ENCODE results near the gene ZNF550.
"Not testable (repeated sequence)": the region's sequence is repeated elsewhere in the genome, so short reads cannot be mapped to it uniquely, and the experiment has no call there.

DNA sequence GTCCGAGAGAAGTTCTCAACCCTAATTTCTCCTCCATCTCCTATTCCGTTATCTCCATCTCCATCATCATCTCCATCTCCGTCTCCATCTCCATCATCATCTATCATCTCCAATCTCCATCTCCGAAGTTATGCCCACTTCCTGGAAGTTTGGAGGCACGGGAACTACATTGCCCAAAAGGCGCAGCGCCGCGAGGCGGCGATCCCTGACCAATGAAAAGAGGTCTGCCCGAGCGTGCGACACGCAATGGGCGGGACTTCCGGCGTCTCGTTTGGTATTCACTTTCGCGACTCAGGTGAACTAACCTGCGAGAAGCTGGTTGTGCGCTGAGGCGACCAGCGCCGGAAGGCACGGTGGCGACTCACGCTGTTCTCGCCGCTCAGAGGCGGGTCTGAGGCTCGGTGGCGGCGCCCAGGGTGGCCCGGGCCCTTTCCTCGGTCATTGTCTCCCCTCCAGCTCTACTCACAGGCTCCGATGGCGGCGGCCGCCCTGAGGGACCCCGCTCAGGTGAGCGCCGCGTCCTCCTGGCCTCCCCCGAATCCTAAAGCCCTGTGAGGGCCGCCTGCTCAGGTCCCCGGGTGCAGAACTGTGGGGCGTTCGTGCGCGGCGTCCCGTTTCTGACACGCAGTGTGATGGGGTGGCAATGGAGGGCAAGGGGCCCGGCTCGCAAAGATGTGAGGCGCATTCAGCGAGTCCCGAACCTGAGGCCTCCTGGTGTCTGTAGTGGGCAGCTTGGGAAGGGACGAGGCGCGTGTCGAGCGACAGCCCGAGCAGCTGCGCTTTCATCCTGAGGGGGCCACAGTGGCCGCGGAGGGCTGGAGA is 72.0 kb downstream of the ZNF550 start, which contains the start of gene ZNF419:
- TF ChIP-seq, protein P1, sequence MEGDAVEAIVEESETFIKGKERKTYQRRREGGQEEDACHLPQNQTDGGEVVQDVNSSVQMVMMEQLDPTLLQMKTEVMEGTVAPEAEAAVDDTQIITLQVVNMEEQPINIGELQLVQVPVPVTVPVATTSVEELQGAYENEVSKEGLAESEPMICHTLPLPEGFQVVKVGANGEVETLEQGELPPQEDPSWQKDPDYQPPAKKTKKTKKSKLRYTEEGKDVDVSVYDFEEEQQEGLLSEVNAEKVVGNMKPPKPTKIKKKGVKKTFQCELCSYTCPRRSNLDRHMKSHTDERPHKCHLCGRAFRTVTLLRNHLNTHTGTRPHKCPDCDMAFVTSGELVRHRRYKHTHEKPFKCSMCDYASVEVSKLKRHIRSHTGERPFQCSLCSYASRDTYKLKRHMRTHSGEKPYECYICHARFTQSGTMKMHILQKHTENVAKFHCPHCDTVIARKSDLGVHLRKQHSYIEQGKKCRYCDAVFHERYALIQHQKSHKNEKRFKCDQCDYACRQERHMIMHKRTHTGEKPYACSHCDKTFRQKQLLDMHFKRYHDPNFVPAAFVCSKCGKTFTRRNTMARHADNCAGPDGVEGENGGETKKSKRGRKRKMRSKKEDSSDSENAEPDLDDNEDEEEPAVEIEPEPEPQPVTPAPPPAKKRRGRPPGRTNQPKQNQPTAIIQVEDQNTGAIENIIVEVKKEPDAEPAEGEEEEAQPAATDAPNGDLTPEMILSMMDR (IDR thresholded peaks at IDR 0.05): peak in 2 of 4 experiments; percentile 7 to 13
- TF ChIP-seq EP300 (IDR thresholded peaks at IDR 0.05): not testable (repeated sequence)
- TF ChIP-seq POLR2A (IDR thresholded peaks at IDR 0.05): peak; percentile 27 to 45
